Measurements from ENCODE around the gene DALRD3. TPM values are rescaled to one million over a fixed set of nuclear protein-coding genes. Genes with fewer than 3 reads are reported as not detected.
A peak's percentile ranks its signal among the peaks of the same experiment; 100 is the strongest.

DALRD3 gene
- polyA plus RNA-seq, 3 donors from 2014 or later: 17.1 to 26.9 (median 21.8) TPM

GRCh38 chr3:49007068-49007770, 11.2 kb downstream of the DALRD3 start, which contains the start of gene WDR6:
Gene WDR6, plus strand, starts transcription at chr3:49007391. Its CDS starts 41 bp downstream, at chr3:49007432.
- peaks cover 0 to 10% (median 6%) of the 10 kb centered on the region in 3 donors for H3K27me3 Mint-ChIP-seq (ENCODE audit: low read depth in 3 of 3)
- H3K27ac Mint-ChIP-seq: peak within 1 kb of the TSS; percentile 93 to 99 (median 98)
- peak within 1 kb of the TSS; percentile 97 to 100 (median 99) for H3K4me3 Mint-ChIP-seq
- H3K9me3 Mint-ChIP-seq: no peaks in the 10 kb centered on the region
- peaks cover 28 to 36% of the 10 kb centered on the region in 2 donors for H3K4me1 Mint-ChIP-seq
- H3K36me3 Mint-ChIP-seq: no peaks in the 10 kb centered on the region
- DNase-seq: peak; percentile 96 to 97 (median 96)

DNA sequence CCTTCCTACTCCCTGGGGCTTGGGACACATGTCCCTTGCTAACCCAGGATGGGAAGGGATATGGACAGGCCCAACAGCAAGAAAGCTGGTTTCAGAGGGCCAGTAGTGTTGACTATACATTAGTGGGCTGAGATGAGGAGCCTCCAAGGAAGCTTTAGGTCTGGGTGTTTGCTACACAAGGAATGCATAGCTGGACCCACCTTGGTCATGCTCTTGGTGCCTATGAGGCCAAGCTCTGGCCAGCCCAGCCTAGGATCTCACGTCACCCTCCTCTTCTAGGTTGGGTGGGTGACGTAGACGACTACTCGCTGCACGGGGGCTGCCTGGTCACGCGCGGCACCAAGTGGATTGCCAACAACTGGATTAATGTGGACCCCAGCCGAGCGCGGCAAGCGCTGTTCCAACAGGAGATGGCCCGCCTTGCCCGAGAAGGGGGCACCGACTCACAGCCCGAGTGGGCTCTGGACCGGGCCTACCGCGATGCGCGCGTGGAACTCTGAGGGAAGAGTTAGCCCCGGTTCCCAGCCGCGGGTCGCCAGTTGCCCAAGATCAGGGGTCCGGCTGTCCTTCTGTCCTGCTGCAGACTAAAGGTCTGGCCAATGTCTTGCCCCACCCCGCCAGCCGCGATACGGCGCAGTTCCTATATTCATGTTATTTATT, 11.8 kb downstream of the DALRD3 start:
- Mint-ChIP-seq H3K27ac (peak overlapping the region; percentile 93 to 99 (median 98)), H3K9me3 (no peaks in the 10 kb centered on the region), H3K27me3 (ENCODE audit: low read depth in 3 of 3) (peaks cover 0 to 10% (median 6%) of the 10 kb centered on the region in 3 donors), H3K4me3 (peak overlapping the region; percentile 97 to 100 (median 99)), H3K4me1 (peaks cover 23 to 31% of the 10 kb centered on the region in 2 donors), H3K36me3 (no peaks in the 10 kb centered on the region)
- DNase-seq: no peak

DNA sequence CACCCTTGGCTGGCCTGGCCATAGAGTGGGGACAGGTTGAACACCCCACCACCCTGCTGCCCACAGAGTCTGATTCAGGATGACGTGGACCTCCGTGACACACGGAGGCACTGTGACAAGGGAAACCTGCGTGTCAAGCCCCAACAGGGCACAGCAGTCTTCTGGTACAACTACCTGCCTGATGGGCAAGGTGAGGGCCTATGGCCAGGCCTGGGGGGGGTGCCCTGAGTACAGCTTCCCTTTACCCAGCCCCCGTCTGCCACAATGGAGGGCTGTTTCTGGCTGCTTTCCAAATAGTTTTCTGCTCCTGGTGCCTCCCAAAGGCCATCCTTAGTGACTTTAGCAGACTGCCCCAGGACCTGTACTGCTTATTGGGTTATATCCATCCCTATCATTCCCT, 12.4 kb downstream of the DALRD3 start:
- Mint-ChIP-seq H3K27ac (peak overlapping the region in 5 of 6 donors; percentile 93 to 99 (median 98)), H3K36me3 (no peaks in the 10 kb centered on the region), H3K4me1 (peaks cover 23 to 31% of the 10 kb centered on the region in 2 donors), H3K27me3 (ENCODE audit: low read depth in 3 of 3) (peaks cover 0 to 10% (median 6%) of the 10 kb centered on the region in 3 donors), H3K4me3 (peak overlapping the region; percentile 97 to 100 (median 99)), H3K9me3 (no peaks in the 10 kb centered on the region)
- no peak for DNase-seq

DNA sequence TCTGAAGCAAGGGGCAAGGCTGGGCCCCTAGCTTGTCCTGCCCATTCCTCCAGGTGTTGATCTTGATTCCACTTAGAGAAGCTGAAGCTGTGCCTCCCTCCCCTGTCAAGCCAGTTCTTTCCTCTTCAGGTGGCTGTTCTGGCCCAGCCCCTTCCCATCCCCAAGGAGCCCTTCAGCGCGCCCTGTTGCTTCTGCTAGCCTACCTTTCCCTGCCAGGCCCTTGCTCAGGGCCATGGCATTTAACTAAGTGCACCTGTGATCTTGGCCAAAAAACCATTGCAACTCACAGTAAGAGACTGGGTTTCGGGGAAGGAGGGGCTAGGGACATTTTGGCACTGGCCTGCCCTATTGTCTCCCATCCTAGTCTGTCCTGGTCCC, 13.1 kb downstream of the DALRD3 start:
- H3K4me3 Mint-ChIP-seq: peak overlapping the region in 1 of 5 donors; percentile 9
- H3K27ac Mint-ChIP-seq: peak overlapping the region in 1 of 6 donors; percentile 11
- peaks cover 23 to 31% of the 10 kb centered on the region in 2 donors for H3K4me1 Mint-ChIP-seq
- H3K36me3 Mint-ChIP-seq: no peaks in the 10 kb centered on the region
- H3K9me3 Mint-ChIP-seq: no peaks in the 10 kb centered on the region
- DNase-seq: no peak
- peaks cover 0 to 10% (median 6%) of the 10 kb centered on the region in 3 donors for H3K27me3 Mint-ChIP-seq (ENCODE audit: low read depth in 3 of 3)

GRCh38 chr3:49004352-49005302, 13.8 kb downstream of the DALRD3 start:
- Mint-ChIP-seq H3K27ac (no peak overlapping the region), H3K27me3 (ENCODE audit: low read depth in 3 of 3) (peaks cover 0 to 10% (median 6%) of the 10 kb centered on the region in 3 donors), H3K9me3 (no peaks in the 10 kb centered on the region), H3K4me1 (peaks cover 23 to 31% of the 10 kb centered on the region in 2 donors), H3K4me3 (peak overlapping the region in 1 of 5 donors; percentile 9), H3K36me3 (no peaks in the 10 kb centered on the region)
- no peak for DNase-seq

DNA sequence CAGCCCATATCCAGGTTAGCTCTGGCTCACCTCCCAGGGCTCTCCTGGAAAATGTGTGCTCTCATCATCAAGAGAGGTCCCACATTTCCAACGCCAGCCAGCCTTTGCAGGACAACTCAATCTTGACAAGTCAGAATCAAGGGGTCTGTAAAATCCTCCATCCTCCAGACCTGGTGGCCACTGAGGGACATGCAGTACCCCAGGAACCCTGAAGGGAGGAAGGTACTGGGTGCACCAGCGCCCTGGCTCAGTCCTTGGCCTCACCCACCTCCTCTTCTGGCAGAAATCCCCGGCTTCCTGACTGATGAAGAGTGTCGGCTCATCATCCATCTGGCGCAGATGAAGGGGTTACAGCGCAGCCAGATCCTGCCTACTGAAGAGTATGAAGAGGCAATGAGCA, 17.2 kb downstream of the DALRD3 start:
- Mint-ChIP-seq H3K4me1 (peaks cover under 1% of the 10 kb centered on the region in 2 donors), H3K27ac (no peak overlapping the region), H3K4me3 (no peak overlapping the region), H3K9me3 (no peaks in the 10 kb centered on the region), H3K27me3 (ENCODE audit: low read depth in 3 of 3) (peaks cover 0 to 2% (median 0%) of the 10 kb centered on the region in 3 donors), H3K36me3 (no peaks in the 10 kb centered on the region)
- no peak for DNase-seq

DNA sequence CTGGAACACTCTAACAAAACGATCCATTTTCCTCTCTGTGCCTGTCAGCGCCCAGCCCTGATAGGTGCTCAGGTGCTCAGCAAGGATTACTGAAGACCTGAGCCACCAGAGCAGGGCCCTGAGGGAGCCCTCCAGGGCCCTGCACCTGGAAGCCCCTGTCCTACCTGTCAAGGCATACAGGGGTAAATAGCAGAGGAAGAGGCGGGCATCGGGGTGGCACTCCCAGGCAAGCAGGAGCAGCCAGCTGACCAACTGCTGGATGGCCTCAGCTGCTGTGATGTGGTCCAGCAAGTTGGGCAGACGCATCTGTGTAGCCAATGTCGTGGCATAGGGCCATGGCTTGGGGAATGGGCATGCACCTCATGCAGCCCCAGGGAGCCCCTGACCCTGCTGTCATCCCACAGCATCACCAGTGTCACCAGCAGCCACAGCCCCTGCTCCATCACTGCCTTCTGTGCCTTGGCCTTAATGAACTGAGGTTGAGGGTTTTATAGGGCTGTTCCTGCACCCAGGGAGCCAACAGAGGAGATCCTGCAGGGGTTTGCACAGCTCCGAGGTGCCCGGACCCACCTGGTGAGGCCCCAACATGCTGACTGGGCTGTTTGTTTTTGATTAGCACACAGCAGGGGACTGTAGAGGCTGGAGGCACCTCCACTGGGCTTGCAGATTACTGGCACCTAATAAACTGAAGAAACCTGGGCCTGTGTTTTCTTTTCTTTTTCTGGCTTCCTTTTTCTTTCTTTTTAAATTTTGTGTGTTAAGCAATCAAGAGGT, 19.1 kb downstream of the DALRD3 start:
- peaks cover 0 to 2% (median 0%) of the 10 kb centered on the region in 3 donors for H3K27me3 Mint-ChIP-seq (ENCODE audit: low read depth in 3 of 3)
- H3K4me3 Mint-ChIP-seq: no peak overlapping the region
- H3K9me3 Mint-ChIP-seq: no peaks in the 10 kb centered on the region
- peaks cover 0 to 2% of the 10 kb centered on the region in 2 donors for H3K4me1 Mint-ChIP-seq
- peak overlapping the region in 3 of 6 donors; percentile 43 to 62 (median 49) for H3K27ac Mint-ChIP-seq
- DNase-seq: no peak
- peaks cover 0 to 4% (median 0%) of the 10 kb centered on the region in 3 donors for H3K36me3 Mint-ChIP-seq

DNA sequence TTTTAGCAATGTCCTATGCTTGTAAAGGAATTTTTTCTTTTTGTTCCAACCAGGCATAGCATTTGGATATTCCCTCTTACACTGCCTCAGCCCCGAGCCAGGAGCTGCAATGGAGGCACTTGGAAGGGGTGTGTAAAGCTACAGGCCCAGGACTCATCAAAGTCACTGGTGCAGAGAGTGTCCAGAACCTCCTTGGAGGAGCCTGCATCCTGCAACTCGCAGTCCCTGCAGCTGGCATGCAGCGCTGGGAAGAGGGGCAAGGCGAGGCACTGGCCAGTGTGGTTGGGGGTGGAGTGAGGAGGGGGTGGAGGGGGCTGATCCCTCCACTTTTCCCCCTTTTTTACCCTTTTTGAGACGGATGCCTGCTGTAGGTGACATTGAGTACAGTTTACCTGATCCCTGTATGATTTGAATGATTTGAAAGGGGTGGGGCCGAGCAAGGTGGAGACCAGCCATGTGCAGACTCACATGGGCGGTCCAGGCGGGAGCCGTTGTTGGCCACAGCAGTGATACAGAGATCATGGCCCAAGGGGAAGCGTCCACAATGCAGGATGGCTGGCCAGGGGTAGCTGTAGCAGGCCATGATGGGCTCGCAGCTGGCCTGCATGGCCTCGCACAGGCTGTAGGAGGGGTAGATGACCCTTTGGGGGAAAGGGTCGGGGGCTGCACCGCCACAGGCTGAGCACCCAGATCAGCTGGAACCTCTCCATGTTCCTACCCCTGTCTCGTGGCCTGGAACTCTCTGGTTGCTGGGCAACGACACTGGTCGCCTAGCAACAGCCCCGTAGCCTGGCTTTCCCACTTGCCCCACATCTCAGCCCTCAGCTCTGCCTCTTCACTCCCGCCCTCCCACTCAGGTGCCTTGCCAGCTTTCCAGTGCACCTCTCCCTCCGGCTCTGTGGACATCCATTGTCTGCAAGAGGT, 20.4 kb downstream of the DALRD3 start:
- DNase-seq: no peak
- Mint-ChIP-seq H3K36me3 (peaks cover 0 to 4% (median 0%) of the 10 kb centered on the region in 3 donors), H3K27me3 (ENCODE audit: low read depth in 3 of 3) (no peaks in the 10 kb centered on the region), H3K27ac (peak overlapping the region in 1 of 6 donors; percentile 30), H3K4me3 (no peak overlapping the region), H3K9me3 (no peaks in the 10 kb centered on the region), H3K4me1 (peaks cover 4 to 12% of the 10 kb centered on the region in 2 donors)

- Mint-ChIP-seq H3K9me3 (no peaks in the 10 kb centered on the region), H3K27ac (no peak overlapping the region), H3K4me3 (no peak overlapping the region), H3K4me1 (peaks cover 4 to 13% of the 10 kb centered on the region in 2 donors), H3K27me3 (ENCODE audit: low read depth in 3 of 3) (no peaks in the 10 kb centered on the region), H3K36me3 (peaks cover 0 to 4% (median 0%) of the 10 kb centered on the region in 3 donors)
- DNase-seq: no peak
These were observed 21.2 kb downstream of the DALRD3 start for GRCh38 chr3:48997102-48997635.

- Mint-ChIP-seq H3K9me3 (no peaks in the 10 kb centered on the region), H3K4me3 (no peak overlapping the region), H3K27ac (no peak overlapping the region)
These were observed 21.7 kb downstream of the DALRD3 start for GRCh38 chr3:48996640-48997039.

DNA sequence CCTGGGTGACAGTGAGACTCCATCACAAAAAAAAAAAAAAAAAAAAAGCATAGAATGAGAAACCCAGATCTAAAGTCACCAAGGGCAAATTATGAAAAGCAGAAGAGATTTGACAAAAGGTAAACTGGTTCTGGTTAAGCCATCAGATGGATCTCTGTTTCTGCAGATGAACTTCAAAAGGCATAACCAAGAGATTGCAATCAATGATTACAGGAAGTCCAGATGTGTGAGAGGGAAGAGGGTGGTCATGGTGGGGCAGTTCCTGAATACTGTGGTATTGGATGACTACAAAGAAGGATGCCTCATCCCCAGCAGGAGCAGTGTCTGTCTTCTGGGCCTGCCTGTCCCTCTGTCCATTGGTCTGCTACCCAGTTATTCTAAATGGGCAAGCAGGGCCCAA, 24.5 kb downstream of the DALRD3 start:
- Mint-ChIP-seq H3K9me3 (no peaks in the 10 kb centered on the region), H3K27ac (no peak overlapping the region), H3K4me1 (peaks cover 28 to 38% of the 10 kb centered on the region in 2 donors), H3K27me3 (ENCODE audit: low read depth in 3 of 3) (peaks cover 0 to 4% (median 1%) of the 10 kb centered on the region in 3 donors), H3K36me3 (peaks cover 0 to 4% (median 0%) of the 10 kb centered on the region in 3 donors), H3K4me3 (no peak overlapping the region)
- DNase-seq: no peak

More at GRCh38 chr3:48996640-48997039, 21.7 kb downstream of the DALRD3 start:
- Mint-ChIP-seq H3K4me1 (peaks cover 8 to 18% of the 10 kb centered on the region in 2 donors), H3K36me3 (peaks cover 0 to 4% (median 0%) of the 10 kb centered on the region in 3 donors), H3K27me3 (ENCODE audit: low read depth in 3 of 3) (no peaks in the 10 kb centered on the region)
- no peak for DNase-seq

Measured in immature natural killer cell (primary cell).